Epidermal melanocyte (primary cell): ENCODE results near the gene KCNK10.

Source experiments
- DNase-seq: peaks from one replicate; pipeline ENCODE4 v3.0.0; 2011; ENCODE audit warnings: low spot score; ENCODE audit not compliant: insufficient read length

The KCNK10 gene

GRCh38 chr14:88323086-88323522 is at the start of gene KCNK10:
Gene KCNK10 (minus strand): TSS chr14:88323269. CDS start chr14:88322798, 471 bp downstream.
- DNase-seq = no peak

- no peak for DNase-seq
Observed at GRCh38 chr14:88369496-88369895, 46.4 kb upstream of the KCNK10 start.

DNA sequence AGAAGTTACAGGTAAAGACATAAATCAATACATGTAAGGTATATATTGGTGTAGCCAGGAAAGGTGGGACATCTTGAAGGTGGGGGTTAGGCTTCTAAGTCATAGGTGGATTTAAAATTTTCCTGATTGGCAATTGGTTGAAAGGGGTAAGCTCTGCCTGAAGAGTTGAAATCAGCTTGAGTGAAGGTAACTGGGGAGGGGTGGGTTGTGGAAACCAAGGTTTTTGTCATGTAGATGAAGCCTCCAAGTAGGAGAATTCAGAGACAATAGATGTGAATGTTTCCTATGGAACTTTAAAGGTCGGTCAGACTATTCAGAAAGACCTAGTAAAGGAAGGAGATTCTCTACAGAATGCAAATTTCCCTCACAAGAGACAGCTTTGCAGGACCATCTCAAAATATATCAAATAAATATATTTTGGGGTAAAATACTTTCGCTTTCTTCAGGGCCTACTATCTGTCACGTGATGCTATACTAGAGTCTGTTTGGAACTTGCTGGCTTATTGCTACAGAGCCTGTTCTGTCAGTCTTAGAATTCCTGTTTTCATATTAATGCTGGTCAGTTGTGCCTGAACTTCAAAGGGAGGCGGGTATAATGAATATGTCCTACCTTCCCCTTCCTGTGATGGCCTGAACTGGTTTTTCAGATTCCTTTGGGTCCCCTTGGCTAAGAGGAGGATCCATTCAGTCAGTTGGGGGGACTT is 41.8 kb upstream of the KCNK10 start:
- DNase-seq = no peak

- no peak for DNase-seq
Observed at GRCh38 chr14:88363644-88364043, 40.6 kb upstream of the KCNK10 start.

DNA sequence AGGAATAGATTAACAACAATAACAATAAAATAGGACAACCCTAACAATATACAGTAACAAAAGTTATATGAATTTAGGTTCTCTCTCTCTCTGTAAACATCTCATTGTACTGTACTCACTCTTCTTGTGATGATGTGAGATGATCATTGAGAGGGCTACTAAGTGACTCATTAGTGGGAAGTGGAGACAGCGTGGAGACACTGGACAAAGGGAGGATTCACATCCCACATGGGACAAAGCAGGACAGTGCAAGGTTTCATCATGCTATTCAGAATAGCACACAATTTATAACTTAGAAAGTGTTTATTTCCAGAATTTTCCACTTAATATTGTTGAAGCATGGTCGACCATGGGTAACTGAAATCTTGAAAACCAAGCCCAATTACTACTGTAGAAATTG is 36.4 kb upstream of the KCNK10 start:
- no peak for DNase-seq

DNA sequence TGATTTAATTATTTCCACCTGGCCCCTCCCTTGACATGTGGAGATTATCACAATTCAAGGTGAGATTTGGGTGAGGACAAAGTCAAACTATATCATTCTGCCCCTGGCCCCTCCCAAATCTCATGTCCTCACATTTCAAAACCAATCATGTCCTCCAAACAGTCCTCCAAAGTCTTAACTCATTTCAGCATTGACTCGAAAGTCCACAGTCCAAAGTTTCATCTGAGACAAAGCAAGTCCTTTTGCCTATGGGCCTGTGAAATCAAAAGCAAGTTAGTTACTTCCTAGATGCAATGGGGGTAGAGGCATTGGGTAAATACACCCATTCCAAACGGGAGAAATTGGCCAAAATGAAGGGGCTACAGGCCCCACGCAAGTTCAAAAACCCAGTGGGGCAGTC is 31.3 kb upstream of the KCNK10 start:
- DNase-seq = no peak

- DNase-seq = no peak
Observed at GRCh38 chr14:88352698-88353097, 29.6 kb upstream of the KCNK10 start.

GRCh38 chr14:88351966-88352691 is 29.1 kb upstream of the KCNK10 start:
- DNase-seq = peak; percentile 41

DNA sequence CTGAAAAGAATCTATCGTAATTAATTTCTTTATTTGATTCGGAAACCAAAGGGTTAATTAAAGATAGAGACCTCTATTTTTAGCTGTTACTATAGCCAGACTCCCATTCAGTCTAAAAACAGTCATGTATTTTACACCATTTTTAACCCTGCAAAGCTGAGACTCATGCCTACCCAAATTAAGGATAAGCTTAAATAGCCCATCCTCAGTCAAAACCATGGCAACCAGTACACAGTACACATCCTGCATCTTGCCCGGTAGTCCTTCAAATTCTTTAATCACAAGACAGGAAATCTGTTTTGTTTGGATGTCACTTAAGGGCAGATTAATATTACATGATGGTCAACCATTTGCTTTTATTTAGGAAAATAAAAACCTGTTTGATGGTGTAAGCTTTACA is 25.5 kb upstream of the KCNK10 start:
- no peak for DNase-seq

- no peak for DNase-seq
Observed at GRCh38 chr14:88346048-88346639, 23.1 kb upstream of the KCNK10 start.

DNA sequence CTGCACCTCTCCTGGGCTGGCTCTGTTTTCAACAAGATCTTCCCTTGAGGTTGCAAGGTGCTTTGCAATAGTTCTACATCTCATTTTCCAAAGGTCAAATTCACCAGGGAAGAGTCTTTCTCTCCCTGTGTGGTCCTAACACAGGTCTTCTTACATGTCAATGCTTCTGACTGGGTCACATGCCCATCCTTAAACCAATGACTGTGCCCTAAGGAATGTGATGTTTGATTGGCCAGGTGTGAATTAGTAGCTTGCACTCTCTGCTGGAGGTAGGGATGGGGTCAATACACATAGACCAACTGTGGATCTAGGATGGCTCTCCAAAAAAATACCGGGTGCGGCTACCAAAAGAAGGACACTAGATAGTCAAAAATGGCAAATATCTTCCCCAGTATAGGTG is 19.9 kb upstream of the KCNK10 start:
- no peak for DNase-seq

DNA sequence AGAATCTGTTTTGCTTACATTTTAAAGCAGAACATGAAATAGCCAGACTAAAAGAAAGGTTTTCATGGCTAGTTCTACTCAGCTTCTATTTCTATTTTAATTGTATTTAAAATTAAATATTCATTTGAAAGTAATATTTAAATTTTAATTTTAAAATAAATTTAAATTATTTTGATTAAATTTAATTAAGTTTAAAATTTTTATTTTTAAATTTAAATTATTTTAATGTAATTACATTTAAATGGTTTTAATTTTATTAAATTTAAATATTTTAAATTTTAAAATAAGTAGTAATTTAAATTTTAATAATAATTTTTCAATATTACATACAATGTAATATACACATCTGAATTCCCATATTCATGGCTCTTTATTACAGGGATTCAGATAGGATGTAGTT is 17.3 kb upstream of the KCNK10 start:
- no peak for DNase-seq

- DNase-seq = no peak
Observed at GRCh38 chr14:88333036-88333435, 10.0 kb upstream of the KCNK10 start.

DNA sequence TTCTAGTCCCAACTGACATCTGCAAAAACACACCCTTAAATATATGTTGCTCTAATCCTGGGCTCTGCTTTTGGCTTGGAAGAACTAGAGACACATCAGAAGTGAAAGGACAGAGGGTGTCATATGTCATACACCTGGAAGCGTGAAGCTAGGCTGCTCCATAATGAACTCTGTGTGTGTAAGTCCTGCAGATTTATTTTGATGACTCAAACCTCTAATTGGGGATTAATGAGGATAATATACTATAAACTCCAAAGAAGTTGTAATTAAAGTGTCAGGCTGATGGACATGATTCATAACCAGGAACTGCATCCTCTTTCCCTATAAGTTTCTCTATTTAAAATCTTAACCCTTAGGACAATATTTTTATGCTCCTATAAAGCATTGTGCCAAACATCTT is 4.4 kb upstream of the KCNK10 start:
- no peak for DNase-seq

DNA sequence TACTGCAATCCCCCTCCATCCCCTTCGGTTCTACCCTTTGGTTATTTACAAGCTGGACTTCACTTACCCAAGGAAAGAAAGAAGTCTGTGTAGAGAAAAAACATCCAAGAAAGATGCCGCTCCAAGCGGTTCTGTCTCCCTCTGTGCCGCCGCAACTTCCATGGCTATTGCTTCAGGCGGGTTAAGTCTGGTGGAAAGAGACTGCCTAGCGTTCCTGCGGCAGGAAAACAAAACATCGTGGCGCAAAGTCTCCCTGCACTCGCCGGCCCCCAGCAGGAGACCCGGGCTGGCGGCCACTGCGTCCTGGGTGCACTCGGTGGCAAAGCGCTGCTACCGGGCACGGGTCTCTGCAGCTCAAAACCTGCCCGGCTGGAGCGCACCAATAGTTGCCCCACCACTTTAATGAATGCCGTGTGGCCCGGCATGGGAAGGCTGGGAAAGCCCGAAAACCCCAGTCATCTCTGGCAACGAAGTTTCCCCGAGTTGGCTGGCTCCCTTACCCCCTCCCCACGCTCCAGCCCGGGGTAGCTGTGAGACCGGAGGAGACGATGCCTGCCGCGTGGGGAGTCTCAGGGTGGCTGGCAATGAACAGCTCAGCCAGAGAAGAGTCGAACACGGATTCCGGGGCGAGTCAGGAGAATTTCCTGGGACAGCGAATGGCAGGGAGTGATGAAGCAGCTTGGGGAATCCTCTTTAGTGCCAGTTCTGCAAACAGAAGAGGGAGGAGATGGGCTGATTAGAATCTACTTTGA is 3.5 kb upstream of the KCNK10 start:
- DNase-seq = no peak

GRCh38 chr14:88325883-88326282 is 2.8 kb upstream of the KCNK10 start:
- DNase-seq = no peak

DNA sequence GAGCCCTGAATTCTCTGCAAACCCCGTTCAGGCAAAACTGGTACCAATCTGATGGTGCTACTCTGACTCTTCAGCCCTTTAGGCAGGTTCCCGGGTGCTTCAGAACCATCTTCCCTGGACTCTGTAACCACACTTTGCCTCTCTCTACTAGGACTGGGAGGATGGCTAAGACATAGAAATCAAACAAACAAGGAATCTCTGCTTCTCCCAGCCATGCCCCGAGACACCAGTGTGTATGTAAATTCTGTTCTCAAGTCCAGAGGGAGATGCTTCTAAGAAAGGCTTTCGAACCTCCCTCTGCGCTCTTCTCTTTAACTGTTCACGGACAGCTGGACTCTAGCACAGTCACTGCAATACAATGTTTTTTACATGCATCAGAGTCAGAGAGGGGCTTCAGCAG is 1.9 kb upstream of the KCNK10 start:
- no peak for DNase-seq

GRCh38 chr14:88324491-88324890 is 1.4 kb upstream of the KCNK10 start:
- DNase-seq = no peak

DNA sequence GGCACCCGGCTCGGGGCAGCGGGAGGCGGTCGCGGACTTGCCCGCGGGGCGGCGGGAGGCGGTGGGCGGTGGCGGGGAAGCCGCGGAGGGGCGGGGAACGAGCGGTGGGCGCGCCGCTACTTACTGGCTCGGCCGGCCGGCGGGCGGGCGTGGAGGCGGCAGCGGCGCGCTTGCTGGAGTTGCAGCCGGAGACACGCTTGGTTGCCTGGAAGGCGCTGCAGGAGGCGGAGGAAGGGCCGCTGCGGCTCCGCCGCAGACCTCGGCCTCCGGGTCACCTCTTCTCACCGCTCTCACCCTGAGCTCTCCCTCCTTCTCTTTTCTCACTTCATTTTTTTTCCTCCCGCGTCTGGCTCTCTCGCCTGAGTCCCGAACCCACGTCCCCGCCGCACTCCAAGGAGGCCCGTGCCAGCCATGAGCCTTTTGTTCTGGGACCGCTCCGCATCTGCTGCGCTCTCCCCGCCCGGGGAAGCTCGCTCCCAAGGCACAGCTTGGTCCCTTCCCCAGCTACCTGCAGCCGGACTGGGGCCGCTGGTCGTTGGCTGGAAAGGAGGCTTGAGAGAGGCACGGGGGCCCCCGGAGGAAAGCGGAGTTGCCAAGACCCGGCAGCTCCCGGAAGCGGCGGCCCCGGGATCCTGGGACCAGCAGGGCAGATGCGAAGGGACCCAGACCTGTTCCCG is 592 bp upstream of the KCNK10 start:
- no peak for DNase-seq

DNA sequence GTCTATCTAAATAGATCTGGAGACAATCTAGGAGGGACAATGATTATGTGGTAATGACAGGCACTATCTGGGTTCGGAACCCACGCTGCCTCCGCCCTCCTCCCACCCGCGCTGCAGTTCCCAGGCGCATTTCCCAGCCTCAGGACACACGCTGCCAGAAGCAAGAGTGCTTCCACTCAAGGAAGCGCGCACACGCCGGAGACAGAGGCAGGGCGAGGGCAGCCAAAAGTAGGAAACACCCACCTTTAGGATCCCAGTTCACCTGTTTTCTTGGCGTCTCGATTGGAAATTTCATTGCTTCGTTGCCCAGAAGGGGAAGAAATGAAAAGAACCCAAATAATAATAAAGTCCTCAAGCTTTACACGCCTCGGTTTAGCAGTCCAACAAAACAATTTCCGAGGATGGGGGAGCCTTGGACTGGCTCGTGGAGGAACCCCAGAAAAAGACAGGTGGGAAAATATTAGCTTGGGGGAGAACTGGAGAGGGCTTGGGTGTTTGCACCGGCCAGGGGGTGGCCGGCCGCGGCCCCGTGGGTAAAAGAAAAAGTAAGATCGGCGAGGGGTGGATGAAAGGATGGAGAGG is 474 bp downstream of the KCNK10 start:
- DNase-seq = no peak
